ENCODE results near the gene WSCD1.

WSCD1 gene

GRCh38 chr17:6139447-6139832 is 69.3 kb downstream of the WSCD1 start:
- DNase-seq (ENCODE audit: low read depth): no peak
- H3K4me3 ChIP-seq (ENCODE audit: low read depth, low read length): no peak overlapping the region
- TF ChIP-seq CTCF (IDR thresholded peaks at IDR 0.05; ENCODE audit: insufficient read depth, low read depth, low read length, missing control alignments): no peak

- DNase-seq (ENCODE audit: low read depth): no peak
- no peak overlapping the region for H3K4me3 ChIP-seq (ENCODE audit: low read depth, low read length)
- TF ChIP-seq CTCF (IDR thresholded peaks at IDR 0.05; ENCODE audit: insufficient read depth, low read depth, low read length, missing control alignments): no peak
These were observed 70.0 kb downstream of the WSCD1 start for GRCh38 chr17:6140188-6140587.

GRCh38 chr17:6140728-6141330 is 70.7 kb downstream of the WSCD1 start:
- DNase-seq (ENCODE audit: low read depth): no peak
- no peak for TF ChIP-seq CTCF (IDR thresholded peaks at IDR 0.05; ENCODE audit: insufficient read depth, low read depth, low read length, missing control alignments)
- H3K4me3 ChIP-seq (ENCODE audit: low read depth, low read length): no peak overlapping the region

GRCh38 chr17:6142701-6143100 is 72.5 kb downstream of the WSCD1 start:
- no peak for TF ChIP-seq CTCF (IDR thresholded peaks at IDR 0.05; ENCODE audit: insufficient read depth, low read depth, low read length, missing control alignments)
- DNase-seq (ENCODE audit: low read depth): no peak
- H3K4me3 ChIP-seq (ENCODE audit: low read depth, low read length): no peak overlapping the region

- no peak for TF ChIP-seq CTCF (IDR thresholded peaks at IDR 0.05; ENCODE audit: insufficient read depth, low read depth, low read length, missing control alignments)
- H3K4me3 ChIP-seq (ENCODE audit: low read depth, low read length): no peak overlapping the region
- no peak for DNase-seq (ENCODE audit: low read depth)
These were observed 75.8 kb downstream of the WSCD1 start for GRCh38 chr17:6145946-6146345.

- no peak for DNase-seq (ENCODE audit: low read depth)
- no peak for TF ChIP-seq CTCF (IDR thresholded peaks at IDR 0.05; ENCODE audit: insufficient read depth, low read depth, low read length, missing control alignments)
- H3K4me3 ChIP-seq (ENCODE audit: low read depth, low read length): no peak overlapping the region
These were observed 76.9 kb downstream of the WSCD1 start for GRCh38 chr17:6147042-6147441.

- no peak overlapping the region for H3K4me3 ChIP-seq (ENCODE audit: low read depth, low read length)
- DNase-seq (ENCODE audit: low read depth): no peak
- no peak for TF ChIP-seq CTCF (IDR thresholded peaks at IDR 0.05; ENCODE audit: insufficient read depth, low read depth, low read length, missing control alignments)
These were observed 83.2 kb downstream of the WSCD1 start for GRCh38 chr17:6153375-6153774.
